GM19328 (cell line): Measurements from ENCODE around the gene CIPC.

Experiments
- ATAC-seq: cut with Tn5 transposase; IDR thresholded peaks from one replicate; pipeline ENCODE4 v1.9.1; 2021; ENCODE audit warnings: mild to moderate bottlenecking, moderate library complexity; ENCODE audit not compliant: unreplicated experiment

Gene CIPC

DNA sequence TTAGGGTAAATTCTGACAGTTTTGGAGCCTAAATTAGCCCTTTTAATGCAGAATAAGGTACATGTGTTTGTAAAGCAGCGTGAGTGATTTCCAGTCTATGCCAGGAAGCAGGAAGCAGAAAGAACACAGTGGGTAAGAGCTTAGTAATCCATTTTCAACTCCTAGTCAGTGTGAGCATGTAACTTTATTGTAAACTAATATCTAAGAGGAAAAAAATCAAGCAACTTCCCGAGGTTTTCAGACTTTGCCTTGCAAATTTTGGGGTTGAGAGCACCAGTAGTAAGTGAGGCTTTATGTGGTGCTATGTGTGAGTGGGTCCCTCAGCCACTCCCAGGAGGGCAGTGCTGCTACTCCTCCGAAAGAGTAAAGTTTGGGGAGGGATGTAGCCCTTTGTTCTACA is 2.9 kb downstream of the CIPC start:
- no peak for ATAC-seq

DNA sequence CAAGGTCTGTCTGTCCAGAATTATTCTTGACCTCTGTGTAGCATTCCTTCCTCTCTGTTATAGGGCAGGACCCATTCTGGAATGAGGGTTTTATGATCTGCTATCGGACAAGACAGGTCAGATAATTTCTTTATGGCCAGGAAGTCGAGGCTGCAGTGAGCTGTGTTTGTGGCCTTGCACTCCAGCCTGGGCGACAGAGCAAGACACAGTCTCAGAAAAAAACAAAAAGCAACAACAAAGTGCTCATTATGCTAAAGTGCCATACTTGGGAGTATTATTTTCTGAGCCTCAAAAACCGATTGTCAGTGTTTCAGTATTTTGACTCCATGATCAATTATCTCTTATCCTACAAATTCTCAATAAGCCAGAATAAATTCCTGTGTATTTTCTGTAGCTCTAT is 4.1 kb downstream of the CIPC start:
- ATAC-seq: no peak

DNA sequence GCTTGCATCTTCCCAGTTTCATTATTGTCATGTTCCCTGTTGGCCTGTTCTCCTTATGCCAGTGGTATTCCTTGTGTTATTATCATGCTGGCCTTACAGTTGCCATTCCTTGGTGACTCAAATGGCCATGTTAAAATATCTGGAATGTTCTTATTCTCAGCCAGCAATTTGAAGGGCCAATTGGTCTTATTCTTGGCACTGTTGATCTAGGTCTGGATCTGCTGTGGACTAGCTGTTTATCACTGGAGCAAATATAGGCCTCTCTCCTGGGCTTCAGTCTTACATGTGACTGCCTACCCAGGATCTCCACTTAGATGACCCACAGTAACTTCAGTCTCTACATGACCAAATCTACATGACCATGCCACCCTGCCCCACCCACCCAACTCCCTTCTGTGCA is 5.4 kb downstream of the CIPC start:
- ATAC-seq: no peak

DNA sequence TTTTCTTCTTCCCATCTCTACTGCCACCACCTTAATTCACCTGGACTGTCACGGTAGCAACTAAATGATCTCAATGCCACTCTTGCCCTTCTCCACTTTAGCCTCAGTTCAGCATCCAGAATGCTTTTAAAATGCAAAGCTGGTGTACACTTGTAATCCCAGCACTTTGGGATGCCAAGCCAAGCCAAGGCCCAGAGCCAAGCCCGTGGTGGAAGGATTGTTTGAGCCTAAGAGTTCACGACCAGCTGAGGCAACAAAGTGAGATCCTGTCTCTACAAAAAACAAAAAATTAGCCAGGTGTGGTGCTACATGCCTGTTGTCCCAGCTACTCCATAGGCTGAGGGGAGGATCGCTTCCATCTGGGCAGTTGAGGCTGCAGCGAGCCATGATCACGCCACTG is 5.9 kb downstream of the CIPC start:
- no peak for ATAC-seq

DNA sequence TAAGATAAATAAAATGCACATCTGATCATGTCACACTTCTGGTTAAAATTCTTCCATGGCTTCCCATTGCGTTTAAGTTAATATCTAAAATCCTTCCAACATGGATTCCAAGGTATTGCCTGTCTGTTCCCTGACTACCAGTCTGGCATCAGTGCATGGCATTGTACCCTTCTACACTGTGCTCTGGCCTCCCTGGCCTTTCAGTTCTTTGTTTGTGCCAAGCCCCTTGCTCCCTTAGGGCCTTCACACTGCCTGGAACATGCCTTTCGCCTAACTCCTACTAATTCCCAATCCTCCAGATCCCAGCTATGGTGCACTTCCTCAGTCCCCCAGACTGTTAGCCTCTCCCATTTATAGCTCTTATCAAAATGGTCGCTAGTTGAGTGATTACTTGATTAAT is 6.3 kb downstream of the CIPC start:
- no peak for ATAC-seq

DNA sequence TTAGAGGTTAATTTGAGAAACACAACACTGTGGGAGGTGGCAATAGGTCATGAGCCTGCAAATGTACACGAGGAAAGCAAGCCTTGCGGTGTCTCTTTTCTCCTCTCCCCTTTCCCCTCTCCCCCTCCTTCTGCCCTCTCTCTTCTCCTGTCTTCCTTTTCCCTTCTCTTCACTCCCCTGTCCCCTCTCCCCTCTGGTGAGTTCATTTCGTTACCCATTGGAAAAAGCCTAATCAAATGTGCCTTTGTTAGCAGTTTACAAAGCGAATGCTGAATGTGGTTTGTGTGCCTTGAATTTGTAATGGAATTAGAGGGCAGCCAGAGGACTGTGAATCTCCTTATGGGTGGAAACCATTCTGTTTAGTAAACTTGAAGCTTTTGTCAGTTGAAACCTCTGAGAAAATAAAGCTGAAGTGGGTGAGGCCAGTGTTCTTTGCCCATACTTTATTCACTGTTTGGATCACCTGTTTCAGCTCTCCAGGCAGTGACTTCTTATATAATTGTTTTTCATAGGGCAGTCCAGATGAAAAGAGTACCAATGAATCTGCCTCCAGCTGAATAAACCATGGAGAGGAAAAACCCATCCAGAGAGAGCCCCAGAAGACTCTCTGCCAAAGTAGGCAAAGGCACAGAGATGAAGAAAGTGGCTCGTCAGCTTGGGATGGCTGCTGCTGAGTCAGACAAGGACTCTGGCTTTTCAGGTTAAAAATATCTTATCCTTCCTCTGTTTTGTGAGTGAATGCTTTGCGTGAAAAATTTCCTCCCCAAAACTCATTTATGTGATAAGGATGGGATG is 7.3 kb downstream of the CIPC start:
- no peak for ATAC-seq

DNA sequence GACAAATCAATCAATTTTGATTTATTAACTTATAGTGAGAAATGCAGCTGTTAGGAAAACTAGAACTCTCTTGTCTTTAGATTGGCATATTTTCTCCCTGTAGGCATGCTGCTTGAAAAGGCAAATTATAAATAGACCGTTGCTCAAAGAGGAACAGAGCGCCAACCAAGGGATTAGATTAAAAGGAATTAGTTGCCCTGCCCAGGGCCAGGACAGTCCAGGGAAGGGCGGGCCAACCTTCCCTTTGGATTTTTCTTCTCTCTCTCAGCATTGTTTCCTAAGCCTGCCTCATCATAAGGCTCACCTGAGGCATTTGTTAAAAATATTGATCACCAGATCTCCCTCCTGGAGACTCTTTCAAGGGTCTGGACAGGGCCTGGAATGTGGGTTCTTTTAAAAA is 8.6 kb downstream of the CIPC start:
- no peak for ATAC-seq

DNA sequence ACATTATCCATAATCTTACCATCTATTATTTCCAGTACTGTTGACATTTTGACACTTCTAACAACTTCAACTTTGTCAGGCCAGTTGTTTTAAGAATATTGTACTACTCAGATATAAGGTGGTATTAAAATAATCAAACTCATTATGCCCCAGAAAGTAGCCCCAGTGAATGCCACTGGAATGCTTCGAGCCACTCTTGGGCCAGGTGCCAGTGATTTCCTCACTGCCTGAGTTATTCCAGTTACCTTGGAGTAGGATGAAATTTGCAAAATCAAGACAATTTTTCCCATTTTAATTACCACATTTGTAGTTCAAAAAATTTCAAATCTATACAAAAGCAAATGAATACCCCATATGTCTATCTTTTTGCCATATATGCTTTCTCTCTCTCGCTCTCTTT is 9.2 kb downstream of the CIPC start:
- no peak for ATAC-seq

DNA sequence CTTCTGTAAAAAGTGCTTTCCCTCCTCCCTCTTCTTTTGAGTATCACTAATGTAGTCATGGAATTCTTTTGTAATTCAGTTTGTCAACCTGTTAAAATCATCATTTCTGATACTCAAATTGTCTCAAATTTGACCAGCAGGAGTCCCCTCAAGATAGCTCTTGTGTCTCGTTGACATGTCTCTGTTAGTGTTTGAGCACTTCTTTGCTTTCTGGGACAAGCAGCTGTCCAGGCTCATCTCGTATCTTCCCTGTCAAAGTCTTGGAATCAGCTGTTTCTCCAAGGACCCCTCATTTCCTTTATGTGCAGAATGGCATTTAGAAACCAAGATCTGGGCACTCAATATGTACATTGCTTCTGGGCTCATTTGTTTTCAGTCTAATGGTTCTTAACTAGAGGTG is 10.7 kb downstream of the CIPC start:
- ATAC-seq: no peak

DNA sequence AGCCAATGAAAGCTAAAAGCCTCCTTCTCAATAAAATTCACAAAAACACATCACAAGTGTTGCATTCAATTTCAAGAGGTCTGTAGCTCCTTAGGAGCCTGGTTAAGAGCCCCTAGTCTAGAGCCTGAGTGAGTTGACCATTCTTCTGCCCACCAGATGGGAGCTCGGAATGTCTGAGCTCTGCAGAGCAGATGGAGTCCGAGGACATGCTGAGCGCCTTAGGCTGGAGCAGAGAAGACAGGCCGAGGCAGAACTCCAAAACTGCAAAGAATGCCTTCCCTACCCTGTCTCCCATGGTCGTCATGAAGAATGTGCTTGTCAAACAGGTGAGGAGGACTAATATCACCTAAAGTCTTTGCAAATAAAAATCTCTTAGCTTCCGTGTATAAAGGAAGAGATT is 11.6 kb downstream of the CIPC start:
- no peak for ATAC-seq

DNA sequence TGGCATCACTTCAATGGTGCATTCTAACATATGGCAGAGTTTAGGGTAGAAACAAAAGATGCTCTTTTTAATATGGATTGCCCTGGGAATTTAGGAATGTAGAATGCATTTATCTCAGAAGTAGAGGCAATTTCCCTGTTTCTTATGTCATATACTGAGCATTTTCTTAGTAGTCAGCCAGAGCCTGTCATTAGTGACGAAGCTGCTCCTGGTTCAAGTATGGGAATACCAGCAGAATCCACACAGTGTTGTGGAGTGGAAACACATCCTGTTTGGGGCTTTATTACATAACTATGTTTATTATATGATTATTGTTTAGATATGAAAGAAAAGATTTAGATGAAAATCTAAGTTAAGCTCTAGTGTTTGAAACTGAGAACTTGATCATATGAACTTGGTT is 12.2 kb downstream of the CIPC start:
- no peak for ATAC-seq

DNA sequence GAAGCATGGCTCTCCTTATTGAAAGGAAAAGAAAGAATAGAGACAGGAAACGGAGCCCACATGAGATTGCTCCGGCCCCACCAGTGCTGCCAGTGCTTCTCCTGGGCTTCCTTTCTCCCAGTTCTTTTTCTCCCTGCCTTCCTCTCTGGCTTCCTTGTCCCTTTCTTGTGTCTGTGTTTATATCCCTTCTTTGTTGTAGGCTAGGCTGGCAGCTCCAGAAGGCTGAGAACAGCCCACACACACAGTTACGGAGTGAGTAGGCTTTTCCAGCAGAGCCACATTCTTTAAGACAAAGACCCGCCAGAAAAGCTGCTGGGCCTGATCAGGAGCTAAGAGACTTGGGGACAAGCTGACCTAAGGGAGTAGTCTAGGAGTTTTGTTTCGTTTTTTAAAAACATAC is 13.0 kb downstream of the CIPC start:
- no peak for ATAC-seq

DNA sequence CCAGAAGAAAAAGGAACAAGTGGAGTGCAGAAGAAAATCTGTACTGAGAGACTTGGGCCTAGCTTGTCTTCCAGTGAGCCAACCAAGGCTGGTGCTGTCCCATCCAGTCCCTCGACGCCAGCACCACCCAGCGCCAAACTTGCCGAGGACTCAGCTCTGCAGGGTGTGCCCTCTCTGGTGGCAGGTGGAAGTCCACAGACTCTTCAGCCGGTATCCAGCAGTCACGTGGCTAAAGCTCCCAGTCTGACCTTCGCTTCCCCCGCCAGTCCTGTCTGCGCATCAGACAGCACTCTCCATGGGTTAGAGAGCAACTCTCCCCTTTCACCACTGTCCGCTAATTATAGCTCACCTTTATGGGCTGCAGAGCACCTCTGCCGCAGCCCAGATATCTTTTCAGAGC is 15.6 kb downstream of the CIPC start:
- ATAC-seq: no peak

DNA sequence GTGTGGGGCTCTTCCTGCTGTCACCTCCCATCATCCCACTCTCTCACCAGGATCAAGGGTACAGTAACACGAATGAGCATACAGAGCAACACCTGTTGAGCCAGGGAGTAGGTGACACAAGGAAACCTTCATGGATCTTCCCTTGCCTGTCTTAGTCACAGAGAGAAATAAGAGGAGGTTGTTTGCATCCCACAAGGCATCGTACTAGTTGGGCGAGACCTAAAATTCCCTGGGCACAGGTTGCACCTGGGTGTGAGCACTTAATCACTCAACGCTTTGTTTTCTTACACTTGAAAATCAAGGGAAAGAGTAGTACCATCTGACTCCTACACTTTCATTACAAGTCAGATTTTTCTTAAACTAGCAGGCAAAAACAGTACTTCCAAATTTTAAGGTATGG is 16.6 kb downstream of the CIPC start:
- ATAC-seq: no peak

DNA sequence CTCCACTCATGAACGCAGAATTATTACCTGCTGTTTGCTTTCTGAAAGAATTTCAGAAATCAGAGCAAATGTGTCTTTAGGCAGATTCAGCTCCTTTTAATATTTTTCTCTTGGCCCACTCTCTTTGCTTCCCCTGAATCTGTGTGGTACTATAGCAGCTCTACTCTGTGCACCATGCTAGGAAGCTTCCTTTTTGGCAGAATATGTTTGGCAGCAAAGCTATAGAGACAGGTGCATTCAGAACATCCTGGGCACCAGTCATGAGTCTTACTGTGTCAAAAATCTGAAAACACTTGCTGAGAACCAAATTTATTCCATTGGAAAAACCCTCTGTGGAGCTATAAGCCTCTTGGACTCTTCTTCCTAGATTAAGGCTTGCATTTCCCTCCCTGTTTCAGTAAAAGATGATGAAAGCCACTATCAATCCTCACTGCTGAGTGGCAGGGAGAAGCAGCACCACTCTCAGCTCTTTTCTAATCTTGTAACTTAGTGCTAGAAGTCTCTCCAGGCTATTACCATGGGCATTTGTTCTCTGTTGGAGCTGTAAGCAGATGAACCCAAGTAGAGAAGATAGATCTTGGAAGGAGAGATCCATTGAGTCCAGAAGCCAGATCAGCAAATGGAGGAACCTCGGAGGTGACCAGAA is 18.2 kb downstream of the CIPC start:
- no peak for ATAC-seq

DNA sequence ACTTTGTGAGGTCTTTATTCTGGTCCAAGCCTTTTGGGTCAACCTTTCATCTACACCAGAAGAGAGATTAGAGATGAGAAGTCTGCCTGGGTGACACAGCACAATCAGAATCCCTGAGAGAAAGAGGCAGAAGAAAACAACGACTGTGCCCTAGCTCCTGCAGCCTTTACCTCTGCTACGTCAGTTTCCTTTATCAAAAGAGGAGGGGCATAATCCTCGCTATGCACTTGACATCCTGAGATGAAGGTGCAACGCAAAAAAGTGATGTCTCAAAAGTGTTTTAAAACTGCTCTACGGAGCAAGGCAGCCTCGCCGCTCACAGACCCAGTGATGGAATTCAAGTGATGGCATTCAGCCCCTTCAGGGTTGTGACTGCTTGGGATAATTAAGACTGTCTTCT is 21.8 kb downstream of the CIPC start:
- ATAC-seq: no peak

DNA sequence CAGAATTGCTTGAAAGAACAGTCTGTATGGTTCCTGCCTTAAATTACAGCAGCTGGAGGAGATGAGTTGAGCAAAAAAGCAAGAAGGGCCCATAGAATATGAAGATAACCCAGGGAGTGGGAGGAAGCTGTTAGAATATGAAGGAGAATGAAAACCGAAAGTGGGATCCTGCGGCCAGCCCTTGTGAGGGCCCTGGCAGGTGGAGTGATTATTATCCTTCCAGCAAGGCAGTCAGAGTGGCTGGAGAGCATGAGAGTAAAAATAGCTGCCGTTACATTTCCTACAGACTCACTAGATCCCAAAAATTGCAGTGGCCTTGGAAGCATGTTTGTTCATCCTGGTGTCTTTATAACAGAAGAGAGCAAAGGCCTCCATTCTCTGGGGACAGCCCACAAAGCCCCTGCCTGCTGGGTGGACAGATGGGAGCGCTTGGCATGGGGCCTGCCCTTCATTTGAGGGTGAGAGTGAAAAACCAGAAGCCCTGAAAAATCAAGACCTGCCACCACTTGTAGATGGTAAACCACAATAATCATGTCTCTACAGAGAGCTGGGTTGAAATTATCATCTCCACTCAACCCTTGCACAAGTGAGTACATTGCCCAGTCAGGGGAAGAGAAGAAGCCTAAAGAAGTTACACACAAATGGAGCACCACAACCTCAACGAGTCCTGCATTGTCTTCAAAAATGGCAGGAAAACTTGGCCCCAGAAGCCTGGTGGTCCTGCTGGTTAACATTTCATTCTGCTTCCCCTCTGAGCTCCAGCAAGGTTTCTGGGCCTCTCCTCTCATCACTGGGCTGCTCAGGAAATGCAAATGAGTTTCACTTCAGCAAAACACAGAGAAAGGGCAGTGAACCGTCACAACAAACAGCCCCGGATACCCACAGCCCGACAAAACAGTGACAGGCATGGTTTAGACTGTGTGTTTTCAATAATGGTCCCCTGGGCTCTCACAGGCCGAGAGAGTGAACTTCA is 23.0 kb downstream of the CIPC start:
- ATAC-seq: peak; percentile 92

DNA sequence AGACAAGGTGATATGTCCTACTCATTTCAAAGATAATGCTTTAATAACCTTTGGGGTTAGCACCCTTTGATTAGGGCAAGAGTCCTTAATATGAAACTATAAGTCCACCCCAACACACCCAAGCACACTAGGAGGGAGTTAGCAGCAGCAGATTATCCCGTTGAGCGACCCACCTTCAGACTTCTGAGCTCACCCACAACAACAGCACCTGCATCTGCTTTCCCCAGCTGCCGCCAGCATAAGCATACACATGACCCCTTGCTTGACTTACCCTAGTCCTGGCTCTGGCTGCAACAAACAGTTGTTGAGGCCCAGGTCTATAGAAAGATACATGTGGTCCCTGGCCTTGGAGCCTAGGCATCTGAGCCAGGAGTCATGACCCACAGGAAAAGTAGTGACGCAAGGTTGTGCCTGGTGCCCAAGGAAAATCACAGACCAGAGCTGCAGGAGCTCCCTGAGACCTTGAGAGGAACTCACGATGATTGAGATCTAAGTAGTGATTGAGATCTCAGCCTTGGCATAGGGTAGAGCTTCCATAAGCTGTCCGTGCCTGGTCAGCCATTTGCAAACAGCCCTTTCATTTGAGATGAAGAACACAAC is 24.6 kb downstream of the CIPC start:
- no peak for ATAC-seq

DNA sequence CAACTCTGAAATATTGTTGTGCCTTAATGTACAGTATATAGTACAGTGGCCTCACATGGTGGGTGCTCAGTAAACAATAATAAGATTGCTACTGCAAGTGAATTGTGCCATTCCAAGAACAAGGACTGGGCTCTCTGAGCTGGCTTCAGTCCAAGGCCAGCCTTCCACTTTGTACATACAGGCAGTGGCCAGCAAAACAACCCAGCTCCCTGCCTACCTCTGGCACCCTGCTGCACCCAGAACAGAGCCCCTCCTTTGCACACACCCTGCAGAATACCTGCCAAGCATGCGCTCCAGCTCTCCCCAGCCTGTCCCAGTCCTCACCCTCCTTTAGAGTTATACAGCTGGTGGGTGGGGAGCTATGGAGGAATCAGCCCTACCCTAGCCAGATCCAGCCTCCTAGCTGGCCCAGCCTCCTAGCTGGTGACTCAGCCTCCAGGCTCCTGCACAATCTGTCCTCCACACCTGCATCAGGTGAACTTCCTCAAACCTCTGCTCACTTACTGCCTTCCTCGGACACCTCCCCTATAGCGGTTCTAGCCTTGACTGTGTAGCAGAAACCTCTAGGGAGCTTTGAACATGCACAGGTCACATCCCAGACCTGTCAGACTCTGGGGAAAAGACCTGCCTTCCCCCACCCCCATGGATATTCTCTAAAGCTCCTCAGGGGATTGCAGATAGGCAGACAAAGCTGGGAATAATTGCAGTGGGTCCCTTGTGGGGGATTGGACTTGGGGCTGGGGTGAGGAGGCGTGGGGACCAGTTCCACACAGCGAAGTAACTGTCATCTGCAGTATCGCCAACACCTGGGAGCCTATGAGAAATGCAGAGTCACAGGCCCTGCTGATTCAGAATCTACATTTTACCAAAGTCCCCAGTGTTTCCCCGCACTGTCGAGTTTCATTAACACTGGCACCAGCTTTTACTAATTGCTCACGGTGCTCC is 25.6 kb downstream of the CIPC start:
- no peak for ATAC-seq
